ENCODE measurements around the gene PTPRB.

PTPRB gene

GRCh38 chr12:70581208-70581607, 56.0 kb downstream of the PTPRB start:
- ChIA-PET CTCF (interaction anchor here (1.6 to 7.4 kb wide), 6 partner anchors 9 to 703 kb away, joined by 5 to 82 read pairs (median 13); no protein-coding TSS in a partner anchor), POLR2A (no interaction called here)
- H3K4me3 ChIP-seq (ENCODE audit: low read depth, low read length), result no peak overlapping the region
- no peak for DNase-seq (ENCODE audit: low read depth, low spot score)
- no peak for TF ChIP-seq CTCF (IDR thresholded peaks at IDR 0.05; ENCODE audit: insufficient read depth, low read length, missing control alignments)

- no peak overlapping the region for H3K4me3 ChIP-seq (ENCODE audit: low read depth, low read length)
- no peak for DNase-seq (ENCODE audit: low read depth, low spot score)
- TF ChIP-seq CTCF (IDR thresholded peaks at IDR 0.05; ENCODE audit: insufficient read depth, low read length, missing control alignments), result no peak
- POLR2A ChIA-PET, result no interaction called here
- CTCF ChIA-PET, result interaction anchor here (0.6 to 7.5 kb wide), 23 partner anchors 9 to 1220 kb away, joined by 3 to 129 read pairs (median 4); no protein-coding TSS in a partner anchor
Measured at GRCh38 chr12:70577283-70577634, 60.0 kb downstream of the PTPRB start.

GRCh38 chr12:70576341-70577282, 60.6 kb downstream of the PTPRB start:
- CTCF ChIA-PET, result interaction anchor here (0.6 to 7.5 kb wide), 26 partner anchors 8 to 1220 kb away, joined by 3 to 129 read pairs (median 4); no protein-coding TSS in a partner anchor
- no peak overlapping the region for H3K4me3 ChIP-seq (ENCODE audit: low read depth, low read length)
- POLR2A ChIA-PET, result no interaction called here
- peak; percentile 71 for DNase-seq (ENCODE audit: low read depth, low spot score)
- peak; percentile 66 for TF ChIP-seq CTCF (IDR thresholded peaks at IDR 0.05; ENCODE audit: insufficient read depth, low read length, missing control alignments)

GRCh38 chr12:70571705-70572268, 65.4 kb downstream of the PTPRB start:
- H3K4me3 ChIP-seq (ENCODE audit: low read depth, low read length), result no peak overlapping the region
- DNase-seq (ENCODE audit: low read depth, low spot score), result no peak
- CTCF ChIA-PET, result interaction anchor here (0.8 to 7.5 kb wide), 6 partner anchors 149 to 932 kb away, joined by 3 to 129 read pairs (median 3); no protein-coding TSS in a partner anchor
- no peak for TF ChIP-seq CTCF (IDR thresholded peaks at IDR 0.05; ENCODE audit: insufficient read depth, low read length, missing control alignments)
- POLR2A ChIA-PET, result no interaction called here

- H3K4me3 ChIP-seq (ENCODE audit: low read depth, low read length), result no peak overlapping the region
- DNase-seq (ENCODE audit: low read depth, low spot score), result no peak
- ChIA-PET POLR2A (no interaction called here), CTCF (interaction anchor here (1.9 to 7.5 kb wide), 2 partner anchors 668 to 692 kb away, joined by 3 to 129 read pairs; no protein-coding TSS in a partner anchor)
- no peak for TF ChIP-seq CTCF (IDR thresholded peaks at IDR 0.05; ENCODE audit: insufficient read depth, low read length, missing control alignments)
Measured at GRCh38 chr12:70571029-70571428, 66.2 kb downstream of the PTPRB start.

GRCh38 chr12:70561550-70561949, 75.7 kb downstream of the PTPRB start:
- POLR2A ChIA-PET, result no interaction called here
- no peak overlapping the region for H3K4me3 ChIP-seq (ENCODE audit: low read depth, low read length)
- CTCF ChIA-PET, result interaction anchor here (3.1 kb wide), 1 partner anchor 15 kb away, joined by 11 read pairs; no protein-coding TSS in a partner anchor
- DNase-seq (ENCODE audit: low read depth, low spot score), result no peak
- TF ChIP-seq CTCF (IDR thresholded peaks at IDR 0.05; ENCODE audit: insufficient read depth, low read length, missing control alignments), result no peak
